ENCODE results near the gene PRR16.

Gene PRR16

DNA sequence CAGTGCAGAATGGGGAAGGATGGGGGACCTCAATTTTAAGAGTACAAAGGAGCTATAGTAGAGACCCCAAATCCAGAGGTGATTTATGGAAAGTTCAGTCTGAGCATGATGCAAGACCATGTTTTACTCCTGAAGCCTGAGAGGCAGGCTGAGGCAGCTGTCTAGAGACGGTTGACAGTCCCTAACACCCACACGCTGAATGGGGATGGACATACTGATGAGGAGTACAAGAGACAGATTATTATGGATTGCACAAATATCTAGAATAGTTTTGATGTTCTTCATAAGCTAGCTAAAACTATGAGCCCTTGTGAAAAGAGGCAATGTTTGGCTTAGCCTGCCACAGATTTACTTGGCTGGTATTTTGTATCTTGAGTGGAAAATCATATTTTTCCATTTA, 64.5 kb downstream of the PRR16 start:
- no peak for TF ChIP-seq SIN3A (IDR thresholded peaks at IDR 0.05; ENCODE audit: borderline replicate concordance, insufficient read depth, low read length)
- TF ChIP-seq, protein P1, sequence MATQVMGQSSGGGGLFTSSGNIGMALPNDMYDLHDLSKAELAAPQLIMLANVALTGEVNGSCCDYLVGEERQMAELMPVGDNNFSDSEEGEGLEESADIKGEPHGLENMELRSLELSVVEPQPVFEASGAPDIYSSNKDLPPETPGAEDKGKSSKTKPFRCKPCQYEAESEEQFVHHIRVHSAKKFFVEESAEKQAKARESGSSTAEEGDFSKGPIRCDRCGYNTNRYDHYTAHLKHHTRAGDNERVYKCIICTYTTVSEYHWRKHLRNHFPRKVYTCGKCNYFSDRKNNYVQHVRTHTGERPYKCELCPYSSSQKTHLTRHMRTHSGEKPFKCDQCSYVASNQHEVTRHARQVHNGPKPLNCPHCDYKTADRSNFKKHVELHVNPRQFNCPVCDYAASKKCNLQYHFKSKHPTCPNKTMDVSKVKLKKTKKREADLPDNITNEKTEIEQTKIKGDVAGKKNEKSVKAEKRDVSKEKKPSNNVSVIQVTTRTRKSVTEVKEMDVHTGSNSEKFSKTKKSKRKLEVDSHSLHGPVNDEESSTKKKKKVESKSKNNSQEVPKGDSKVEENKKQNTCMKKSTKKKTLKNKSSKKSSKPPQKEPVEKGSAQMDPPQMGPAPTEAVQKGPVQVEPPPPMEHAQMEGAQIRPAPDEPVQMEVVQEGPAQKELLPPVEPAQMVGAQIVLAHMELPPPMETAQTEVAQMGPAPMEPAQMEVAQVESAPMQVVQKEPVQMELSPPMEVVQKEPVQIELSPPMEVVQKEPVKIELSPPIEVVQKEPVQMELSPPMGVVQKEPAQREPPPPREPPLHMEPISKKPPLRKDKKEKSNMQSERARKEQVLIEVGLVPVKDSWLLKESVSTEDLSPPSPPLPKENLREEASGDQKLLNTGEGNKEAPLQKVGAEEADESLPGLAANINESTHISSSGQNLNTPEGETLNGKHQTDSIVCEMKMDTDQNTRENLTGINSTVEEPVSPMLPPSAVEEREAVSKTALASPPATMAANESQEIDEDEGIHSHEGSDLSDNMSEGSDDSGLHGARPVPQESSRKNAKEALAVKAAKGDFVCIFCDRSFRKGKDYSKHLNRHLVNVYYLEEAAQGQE (IDR thresholded peaks at IDR 0.05; ENCODE audit: insufficient read depth in 1 of 2, low read depth in 2 of 2, low read length in 2 of 2): no peak
- TF ChIP-seq POLR2AphosphoS5 (IDR thresholded peaks at IDR 0.05; ENCODE audit: low read depth, low read length): no peak
- no peak for TF ChIP-seq TAF1 (IDR thresholded peaks at IDR 0.05; ENCODE audit: borderline replicate concordance, insufficient read depth, low read length)
- no peak for TF ChIP-seq FOXP2 (optimal IDR thresholded peaks at IDR 0.05; ENCODE audit: borderline replicate concordance, extremely low read depth, extremely low read length, insufficient read depth)

DNA sequence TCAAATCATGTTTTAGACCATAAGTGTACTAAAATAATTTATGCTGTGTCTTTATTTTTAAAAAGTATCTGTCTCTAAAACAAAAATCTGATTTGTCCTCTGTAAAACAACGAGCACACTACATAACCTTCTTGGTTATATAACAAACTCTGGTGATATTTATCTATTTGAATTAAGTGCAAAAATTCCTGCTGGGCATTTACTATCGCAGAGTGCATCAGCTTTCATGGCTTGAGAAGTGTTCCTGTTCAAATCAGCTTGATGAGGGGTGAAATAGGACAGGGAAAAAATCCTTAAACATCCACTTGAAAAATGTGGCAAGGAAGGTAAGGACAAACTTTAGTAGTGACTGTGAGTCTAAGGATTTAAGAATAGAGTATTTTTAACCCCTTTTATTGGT, 65.3 kb downstream of the PRR16 start:
- TF ChIP-seq, protein P1 (IDR thresholded peaks at IDR 0.05; ENCODE audit: insufficient read depth in 1 of 2, low read depth in 2 of 2, low read length in 2 of 2): no peak
- TF ChIP-seq FOXP2 (optimal IDR thresholded peaks at IDR 0.05; ENCODE audit: borderline replicate concordance, extremely low read depth, extremely low read length, insufficient read depth) (no peak), POLR2AphosphoS5 (IDR thresholded peaks at IDR 0.05; ENCODE audit: low read depth, low read length) (no peak), SIN3A (IDR thresholded peaks at IDR 0.05; ENCODE audit: borderline replicate concordance, insufficient read depth, low read length) (no peak), TAF1 (IDR thresholded peaks at IDR 0.05; ENCODE audit: borderline replicate concordance, insufficient read depth, low read length) (no peak)

DNA sequence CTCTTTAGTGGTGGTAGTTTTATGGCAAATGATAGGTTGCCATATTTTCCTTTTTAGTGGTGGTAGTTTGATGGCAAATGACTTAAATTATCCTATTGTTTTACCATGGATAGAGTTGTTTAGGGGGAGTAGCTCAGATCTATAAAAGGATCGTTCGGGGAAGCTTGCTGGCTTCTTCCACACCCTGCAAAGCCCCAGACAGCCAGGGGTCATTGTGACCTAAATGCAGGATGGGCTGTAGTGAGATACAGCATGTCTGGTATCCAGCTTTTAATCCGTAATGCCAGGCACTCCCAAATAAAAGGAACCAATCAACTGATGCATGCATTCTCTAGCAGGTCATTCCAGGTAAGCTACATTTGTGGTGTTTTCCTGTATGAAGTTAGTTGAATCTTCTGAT, 67.1 kb downstream of the PRR16 start:
- TF ChIP-seq SIN3A (IDR thresholded peaks at IDR 0.05; ENCODE audit: borderline replicate concordance, insufficient read depth, low read length) (no peak), POLR2AphosphoS5 (IDR thresholded peaks at IDR 0.05; ENCODE audit: low read depth, low read length) (no peak), FOXP2 (optimal IDR thresholded peaks at IDR 0.05; ENCODE audit: borderline replicate concordance, extremely low read depth, extremely low read length, insufficient read depth) (no peak), TAF1 (IDR thresholded peaks at IDR 0.05; ENCODE audit: borderline replicate concordance, insufficient read depth, low read length) (no peak)
- TF ChIP-seq, protein P1 (IDR thresholded peaks at IDR 0.05; ENCODE audit: insufficient read depth in 1 of 2, low read depth in 2 of 2, low read length in 2 of 2): no peak

DNA sequence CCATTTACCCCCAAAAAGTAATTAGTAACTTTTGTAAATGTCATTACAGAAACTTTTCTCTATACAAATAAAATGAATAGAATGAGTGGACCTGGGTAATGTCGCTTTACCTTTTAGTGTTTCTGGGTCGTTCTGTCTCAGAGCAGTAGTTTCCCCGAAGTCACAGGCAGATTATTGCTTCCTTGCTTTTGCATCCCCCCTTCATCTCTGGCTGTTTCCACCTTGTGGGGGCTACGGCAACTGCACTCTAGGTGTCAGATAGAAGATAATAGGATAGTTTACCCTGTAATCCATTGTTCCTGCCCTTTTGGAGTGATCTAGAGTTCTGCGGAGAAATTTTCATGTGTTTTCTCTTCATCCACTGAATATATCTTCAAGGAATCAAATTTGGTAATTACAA, 68.7 kb downstream of the PRR16 start:
- TF ChIP-seq FOXP2 (optimal IDR thresholded peaks at IDR 0.05; ENCODE audit: borderline replicate concordance, extremely low read depth, extremely low read length, insufficient read depth) (no peak), POLR2AphosphoS5 (IDR thresholded peaks at IDR 0.05; ENCODE audit: low read depth, low read length) (no peak), SIN3A (IDR thresholded peaks at IDR 0.05; ENCODE audit: borderline replicate concordance, insufficient read depth, low read length) (no peak), TAF1 (IDR thresholded peaks at IDR 0.05; ENCODE audit: borderline replicate concordance, insufficient read depth, low read length) (no peak)
- TF ChIP-seq, protein P1 (IDR thresholded peaks at IDR 0.05; ENCODE audit: insufficient read depth in 1 of 2, low read depth in 2 of 2, low read length in 2 of 2): no peak

DNA sequence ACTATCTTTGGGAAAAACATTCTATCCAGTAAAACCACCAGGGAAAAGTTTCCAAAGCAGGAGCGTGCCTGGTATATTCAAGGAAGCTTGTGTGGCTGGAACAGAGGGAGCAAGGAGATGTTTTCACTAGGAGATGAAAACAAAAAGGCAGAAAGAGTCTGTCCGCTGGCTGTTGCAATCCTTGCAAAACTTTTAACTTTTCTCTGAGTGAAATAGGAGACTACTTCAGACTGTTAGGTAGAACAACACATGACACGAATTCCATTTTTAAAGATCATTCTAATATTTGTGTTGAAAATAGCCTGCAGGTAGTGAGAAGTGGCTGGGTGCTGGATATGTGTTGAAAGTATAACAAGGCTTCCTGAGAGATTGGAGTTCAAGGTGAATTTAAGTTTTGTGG, 69.5 kb downstream of the PRR16 start:
- TF ChIP-seq TAF1 (IDR thresholded peaks at IDR 0.05; ENCODE audit: borderline replicate concordance, insufficient read depth, low read length): no peak
- no peak for TF ChIP-seq FOXP2 (optimal IDR thresholded peaks at IDR 0.05; ENCODE audit: borderline replicate concordance, extremely low read depth, extremely low read length, insufficient read depth)
- no peak for TF ChIP-seq POLR2AphosphoS5 (IDR thresholded peaks at IDR 0.05; ENCODE audit: low read depth, low read length)
- no peak for TF ChIP-seq SIN3A (IDR thresholded peaks at IDR 0.05; ENCODE audit: borderline replicate concordance, insufficient read depth, low read length)
- TF ChIP-seq, protein P1 (IDR thresholded peaks at IDR 0.05; ENCODE audit: insufficient read depth in 1 of 2, low read depth in 2 of 2, low read length in 2 of 2): no peak
